ENCODE data around the gene GYG1. TPM values are rescaled to one million over a fixed set of nuclear protein-coding genes. Genes with fewer than 3 reads are reported as not detected.

The GYG1 gene
- total RNA-seq, 1 donor from 2014 or later = 33.6 TPM

DNA sequence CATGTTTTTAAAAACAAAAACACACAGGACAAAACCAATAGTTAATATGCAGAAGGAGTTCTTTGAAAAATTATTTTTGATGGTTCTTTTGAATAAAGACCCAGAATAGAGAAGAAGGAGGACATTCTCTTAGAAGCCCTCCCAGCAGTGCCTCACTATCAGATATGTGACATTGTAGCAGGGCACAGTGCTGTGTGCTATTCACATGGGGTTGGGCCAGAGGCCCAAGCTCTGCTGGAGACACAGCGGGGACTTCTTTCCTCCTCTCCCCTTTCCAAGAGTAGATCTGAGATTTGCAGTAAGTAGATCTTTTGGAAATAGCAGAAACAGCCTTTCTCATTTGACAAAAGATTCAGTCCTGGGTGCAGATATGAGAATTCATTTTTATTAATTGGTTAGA, 6.3 kb downstream of the GYG1 start:
- H3K27ac Mint-ChIP-seq = no peak overlapping the region
- H3K36me3 Mint-ChIP-seq (ENCODE audit: low read depth) = peaks cover 53% of the 10 kb centered on the region
- H3K27me3 Mint-ChIP-seq (ENCODE audit: insufficient read depth) = no peaks in the 10 kb centered on the region
- no peak for DNase-seq (ENCODE audit: low spot score)
- intact Hi-C loops (cut with micrococcal nuclease) = loop anchor here (1.0 kb wide), 1 partner anchor 12 kb away; no protein-coding TSS in a partner anchor
- H3K4me3 Mint-ChIP-seq = no peak overlapping the region
- no peaks in the 10 kb centered on the region for H3K9me3 Mint-ChIP-seq
- H3K4me1 Mint-ChIP-seq (ENCODE audit: low read depth) = peaks cover 63% of the 10 kb centered on the region

DNA sequence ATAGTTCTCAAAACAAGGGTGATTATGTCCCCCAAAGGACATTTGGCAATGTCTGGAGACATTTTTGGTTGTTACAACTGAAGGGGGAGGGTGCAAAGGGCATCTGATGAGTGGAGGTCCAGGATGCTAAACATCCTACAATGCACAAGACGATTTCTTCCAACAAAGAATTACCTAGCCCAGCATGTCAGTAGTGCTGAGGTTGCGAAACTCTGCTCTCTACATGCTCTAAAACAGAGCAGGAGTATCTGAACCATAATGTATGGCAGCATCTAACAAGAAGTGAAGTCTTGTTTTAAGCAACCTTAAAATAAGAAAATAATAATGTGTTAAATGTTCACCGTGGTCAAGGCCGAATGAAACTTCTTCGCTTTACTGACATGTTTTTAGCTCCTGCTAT, 7.0 kb downstream of the GYG1 start:
- Mint-ChIP-seq H3K27me3 (ENCODE audit: insufficient read depth) (no peaks in the 10 kb centered on the region), H3K4me3 (no peak overlapping the region), H3K36me3 (ENCODE audit: low read depth) (peaks cover 53% of the 10 kb centered on the region), H3K9me3 (no peaks in the 10 kb centered on the region), H3K27ac (no peak overlapping the region), H3K4me1 (ENCODE audit: low read depth) (peaks cover 57% of the 10 kb centered on the region)
- intact Hi-C loops (cut with micrococcal nuclease) = loop anchor here (1.0 kb wide), 1 partner anchor 11 kb away; no protein-coding TSS in a partner anchor
- DNase-seq (ENCODE audit: low spot score) = no peak

DNA sequence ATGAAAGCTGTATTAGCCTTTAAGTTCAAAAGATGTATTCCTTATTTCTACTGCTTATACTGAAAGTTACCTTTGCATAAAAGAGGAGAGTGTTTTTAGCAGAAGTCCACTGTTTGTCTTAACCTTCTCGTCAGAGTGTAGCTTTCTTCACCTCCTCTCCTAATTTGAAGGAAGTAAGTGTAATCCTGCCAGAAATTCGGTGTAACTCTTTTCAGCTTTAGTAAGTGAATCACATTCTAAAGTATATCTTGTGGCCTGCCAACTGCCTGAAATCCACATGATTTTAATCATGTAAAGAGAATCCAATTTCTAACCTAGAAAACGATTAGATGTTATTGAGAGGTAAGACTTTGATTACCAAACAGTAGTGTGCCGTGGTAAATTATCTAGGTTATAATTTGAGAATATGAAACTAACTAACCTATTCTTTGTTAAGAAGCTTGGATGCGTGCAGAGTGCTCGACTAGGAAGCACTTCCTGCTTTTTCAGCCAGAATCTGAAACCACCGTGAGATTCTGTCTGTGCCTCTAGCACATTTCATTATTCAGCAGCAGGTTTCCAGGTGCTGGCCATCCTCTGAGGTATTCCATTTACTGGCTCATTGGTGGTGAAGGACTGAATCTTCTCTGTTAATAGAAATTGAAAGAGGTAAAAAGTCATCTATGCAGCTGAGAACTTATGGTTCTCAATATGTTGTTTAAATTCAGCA, 7.5 kb downstream of the GYG1 start:
- H3K27me3 Mint-ChIP-seq (ENCODE audit: insufficient read depth) = no peaks in the 10 kb centered on the region
- DNase-seq (ENCODE audit: low spot score) = no peak
- peak overlapping the region; percentile 26 for H3K4me3 Mint-ChIP-seq
- peaks cover 56% of the 10 kb centered on the region for H3K36me3 Mint-ChIP-seq (ENCODE audit: low read depth)
- intact Hi-C loops (cut with micrococcal nuclease) = loop anchor here (1.0 kb wide), 1 partner anchor 10 kb away; no protein-coding TSS in a partner anchor
- peaks cover 55% of the 10 kb centered on the region for H3K4me1 Mint-ChIP-seq (ENCODE audit: low read depth)
- H3K27ac Mint-ChIP-seq = peak overlapping the region; percentile 46
- H3K9me3 Mint-ChIP-seq = no peaks in the 10 kb centered on the region

DNA sequence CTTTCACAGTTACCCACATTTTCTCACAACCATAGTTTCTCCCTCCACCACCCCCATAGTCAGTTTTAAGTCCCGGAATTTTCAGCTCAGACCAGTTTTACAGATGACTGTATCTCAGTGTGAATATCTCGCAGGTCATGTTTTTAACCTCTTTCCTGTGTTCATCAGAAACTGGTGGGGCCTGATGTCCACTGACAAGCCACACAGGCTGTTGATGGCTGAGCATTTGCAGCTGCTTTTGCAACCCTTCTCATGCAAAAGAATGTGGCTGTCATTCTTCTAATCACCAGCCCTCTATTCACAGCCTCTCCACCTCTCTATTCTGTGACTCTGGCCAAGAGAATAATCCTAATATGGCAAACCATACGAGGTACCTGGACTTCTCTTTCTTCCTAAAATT, 8.5 kb downstream of the GYG1 start:
- no peak overlapping the region for H3K4me3 Mint-ChIP-seq
- H3K4me1 Mint-ChIP-seq (ENCODE audit: low read depth) = peaks cover 59% of the 10 kb centered on the region
- no peak for DNase-seq (ENCODE audit: low spot score)
- H3K36me3 Mint-ChIP-seq (ENCODE audit: low read depth) = peaks cover 57% of the 10 kb centered on the region
- H3K27ac Mint-ChIP-seq = peak overlapping the region; percentile 23
- H3K27me3 Mint-ChIP-seq (ENCODE audit: insufficient read depth) = no peaks in the 10 kb centered on the region
- intact Hi-C loops (cut with micrococcal nuclease) = loop anchor here (1.0 kb wide), 1 partner anchor 8 kb away; no protein-coding TSS in a partner anchor
- H3K9me3 Mint-ChIP-seq = no peaks in the 10 kb centered on the region

DNA sequence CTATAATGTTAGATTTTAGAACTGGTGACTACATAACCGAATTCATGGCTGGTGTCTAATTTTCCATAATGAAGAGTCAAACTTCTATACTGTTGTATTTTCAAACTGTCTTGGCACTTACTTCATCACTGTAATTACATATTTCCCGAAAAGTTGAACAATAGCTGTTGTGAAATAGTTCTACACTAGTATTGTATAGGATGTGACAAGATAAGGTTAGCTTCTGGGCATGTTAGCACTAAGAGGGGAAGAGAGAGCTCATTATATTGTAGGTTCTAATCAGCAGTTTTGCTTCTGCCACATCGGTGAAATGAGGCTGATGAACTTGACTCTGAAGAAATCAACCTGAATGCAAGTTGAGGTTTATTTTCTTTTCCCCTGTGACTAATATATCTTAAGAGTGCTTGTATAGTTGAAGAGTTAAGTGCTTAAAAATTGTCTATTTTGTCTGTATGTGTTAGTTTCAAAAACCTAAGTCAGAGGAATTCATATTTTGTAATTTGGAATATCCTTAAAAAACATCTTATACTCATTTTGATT, 8.9 kb downstream of the GYG1 start:
- Mint-ChIP-seq H3K27me3 (ENCODE audit: insufficient read depth) (no peaks in the 10 kb centered on the region), H3K4me3 (peak overlapping the region; percentile 19), H3K9me3 (no peaks in the 10 kb centered on the region), H3K4me1 (ENCODE audit: low read depth) (peaks cover 58% of the 10 kb centered on the region), H3K27ac (peak overlapping the region; percentile 23), H3K36me3 (ENCODE audit: low read depth) (peaks cover 52% of the 10 kb centered on the region)
- DNase-seq (ENCODE audit: low spot score) = no peak
- intact Hi-C loops (cut with micrococcal nuclease) = loop anchor here (1.0 kb wide), 1 partner anchor 8 kb away; no protein-coding TSS in a partner anchor

DNA sequence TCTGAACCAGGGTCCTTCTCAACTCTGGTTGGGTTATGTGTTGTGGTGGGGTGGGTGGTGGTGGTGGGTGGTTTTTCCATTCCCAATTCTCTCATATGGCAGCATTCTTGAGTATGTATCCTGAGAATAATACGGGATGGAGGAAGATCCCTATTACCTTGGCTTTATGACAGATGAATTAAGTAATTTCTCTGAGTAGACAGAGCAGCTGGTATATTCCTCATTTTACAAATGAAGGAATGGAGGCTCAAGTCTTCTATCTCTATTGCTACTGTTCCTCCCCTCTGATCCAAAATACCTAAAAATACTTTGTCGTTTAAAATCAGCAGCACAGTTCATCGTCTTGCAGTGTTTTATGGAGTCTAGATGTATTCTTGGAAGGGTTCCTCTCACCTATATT, 10.4 kb downstream of the GYG1 start:
- Mint-ChIP-seq H3K36me3 (ENCODE audit: low read depth) (peaks cover 42% of the 10 kb centered on the region), H3K27ac (no peak overlapping the region), H3K4me1 (ENCODE audit: low read depth) (peaks cover 46% of the 10 kb centered on the region), H3K27me3 (ENCODE audit: insufficient read depth) (no peaks in the 10 kb centered on the region), H3K9me3 (no peaks in the 10 kb centered on the region), H3K4me3 (no peak overlapping the region)
- intact Hi-C loops (cut with micrococcal nuclease) = no loop called here
- no peak for DNase-seq (ENCODE audit: low spot score)

DNA sequence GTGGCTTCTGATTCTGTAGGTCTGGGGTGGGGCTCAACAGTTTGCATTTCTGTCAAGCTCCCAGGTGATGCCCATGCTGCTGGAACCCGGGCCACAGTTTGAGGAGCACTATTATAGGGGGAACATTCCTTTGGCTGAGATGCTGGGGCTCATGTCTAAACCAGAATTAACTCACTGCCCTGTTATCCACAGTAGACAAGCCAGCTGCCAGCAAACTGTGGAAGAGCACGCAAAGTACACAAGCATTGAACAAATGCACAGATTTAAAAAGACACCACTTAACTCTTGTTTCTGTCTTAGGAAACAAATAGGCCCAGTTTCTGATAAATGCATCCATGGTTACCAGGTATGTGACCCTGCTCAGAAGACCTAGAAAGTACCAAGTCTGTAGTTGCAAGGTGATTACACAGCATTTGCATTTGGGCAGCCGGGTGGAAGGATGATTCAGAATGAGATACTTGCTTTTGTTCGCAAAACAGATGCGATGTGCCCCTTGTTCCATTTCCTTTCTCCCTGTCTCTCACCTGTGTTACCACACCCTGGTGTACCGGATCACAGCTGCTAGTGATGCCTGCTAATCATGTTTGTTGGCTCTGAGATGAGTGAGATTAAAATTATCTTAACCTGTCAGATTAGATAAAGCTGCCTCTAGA, 12.4 kb downstream of the GYG1 start:
- H3K27ac Mint-ChIP-seq = peak overlapping the region; percentile 40
- peaks cover 41% of the 10 kb centered on the region for H3K4me1 Mint-ChIP-seq (ENCODE audit: low read depth)
- intact Hi-C loops (cut with micrococcal nuclease) = no loop called here
- H3K36me3 Mint-ChIP-seq (ENCODE audit: low read depth) = peaks cover 43% of the 10 kb centered on the region
- no peaks in the 10 kb centered on the region for H3K27me3 Mint-ChIP-seq (ENCODE audit: insufficient read depth)
- DNase-seq (ENCODE audit: low spot score) = no peak
- H3K4me3 Mint-ChIP-seq = no peak overlapping the region
- no peaks in the 10 kb centered on the region for H3K9me3 Mint-ChIP-seq

DNA sequence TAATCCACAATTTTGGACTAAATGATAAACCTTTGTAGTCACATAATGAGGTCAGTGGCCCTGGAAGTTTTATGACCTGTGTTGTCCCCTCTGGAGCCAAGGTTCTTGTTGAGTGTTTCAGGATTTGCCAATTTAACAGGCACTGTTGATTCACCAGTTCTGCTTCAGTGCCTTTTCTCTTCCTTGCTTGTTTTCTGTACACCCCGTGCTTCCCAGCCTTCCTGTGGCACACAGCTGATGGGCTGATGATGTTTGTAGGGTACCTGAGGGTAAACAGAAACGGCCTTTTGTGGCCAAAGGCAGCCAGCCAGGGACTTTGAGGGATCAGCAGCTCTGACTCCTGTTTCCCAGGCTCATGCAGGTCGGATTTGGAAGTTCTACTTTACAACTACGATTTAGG, 13.3 kb downstream of the GYG1 start:
- Mint-ChIP-seq H3K9me3 (no peaks in the 10 kb centered on the region), H3K36me3 (ENCODE audit: low read depth) (peaks cover 43% of the 10 kb centered on the region), H3K4me3 (no peak overlapping the region), H3K4me1 (ENCODE audit: low read depth) (peaks cover 40% of the 10 kb centered on the region), H3K27me3 (ENCODE audit: insufficient read depth) (no peaks in the 10 kb centered on the region), H3K27ac (no peak overlapping the region)
- DNase-seq (ENCODE audit: low spot score) = no peak
- intact Hi-C loops (cut with micrococcal nuclease) = no loop called here

DNA sequence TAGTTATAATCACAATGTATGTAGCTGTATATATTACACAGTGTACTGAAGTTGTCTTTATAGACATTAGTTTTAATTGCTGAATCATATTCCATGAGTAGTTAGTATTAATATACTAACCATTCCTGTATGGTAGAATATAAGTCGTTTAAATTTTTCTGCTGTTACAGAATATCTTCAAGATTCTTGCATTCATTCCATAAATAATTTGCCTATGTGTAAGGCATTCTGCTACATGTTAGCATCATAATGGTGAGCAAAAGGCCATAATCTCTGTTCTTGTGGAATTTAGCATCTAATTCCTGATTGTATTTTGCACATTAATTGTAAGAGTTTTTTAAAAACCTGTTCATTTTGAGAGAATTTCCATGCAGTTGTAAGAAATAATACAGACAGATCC, 14.1 kb downstream of the GYG1 start:
- intact Hi-C loops (cut with micrococcal nuclease) = no loop called here
- H3K4me3 Mint-ChIP-seq = no peak overlapping the region
- peaks cover 41% of the 10 kb centered on the region for H3K36me3 Mint-ChIP-seq (ENCODE audit: low read depth)
- no peak for DNase-seq (ENCODE audit: low spot score)
- no peaks in the 10 kb centered on the region for H3K9me3 Mint-ChIP-seq
- peaks cover 40% of the 10 kb centered on the region for H3K4me1 Mint-ChIP-seq (ENCODE audit: low read depth)
- H3K27ac Mint-ChIP-seq = no peak overlapping the region
- no peaks in the 10 kb centered on the region for H3K27me3 Mint-ChIP-seq (ENCODE audit: insufficient read depth)

DNA sequence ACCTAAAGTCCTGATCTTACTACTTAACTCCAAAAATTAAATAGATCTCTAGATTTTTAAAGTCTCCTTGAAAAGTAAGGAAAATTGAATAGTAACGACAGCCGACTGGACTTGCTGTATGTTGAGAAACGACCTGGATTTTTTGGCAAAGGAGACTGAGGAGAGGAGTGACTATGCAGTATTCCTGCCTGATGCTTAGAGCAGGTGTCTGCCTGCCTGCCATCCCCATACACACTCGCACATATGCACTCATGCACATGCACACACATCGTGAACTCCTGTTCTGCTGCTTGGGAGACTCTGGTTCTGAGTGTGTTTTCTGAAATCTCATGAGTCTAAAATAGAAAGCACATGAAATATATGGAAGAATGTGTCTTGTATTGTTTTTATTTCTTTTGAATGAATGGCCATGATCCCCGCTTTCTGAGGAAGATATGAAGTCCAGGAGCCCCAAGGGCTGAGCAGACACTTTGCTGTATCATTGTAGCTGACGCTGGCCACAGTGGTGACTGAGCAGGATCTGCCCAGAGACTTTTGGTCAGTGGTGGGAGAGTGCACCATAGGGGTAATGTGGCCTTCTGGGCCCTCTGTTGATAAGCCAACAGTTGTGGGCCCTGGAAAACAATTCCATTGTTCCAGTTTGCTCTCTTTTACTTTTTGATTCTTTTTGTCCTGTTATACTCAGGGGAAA, 16.4 kb downstream of the GYG1 start:
- no peak for DNase-seq (ENCODE audit: low spot score)
- H3K4me3 Mint-ChIP-seq = no peak overlapping the region
- intact Hi-C loops (cut with micrococcal nuclease) = no loop called here
- peaks cover 44% of the 10 kb centered on the region for H3K4me1 Mint-ChIP-seq (ENCODE audit: low read depth)
- H3K9me3 Mint-ChIP-seq = no peaks in the 10 kb centered on the region
- peaks cover 45% of the 10 kb centered on the region for H3K36me3 Mint-ChIP-seq (ENCODE audit: low read depth)
- no peak overlapping the region for H3K27ac Mint-ChIP-seq
- H3K27me3 Mint-ChIP-seq (ENCODE audit: insufficient read depth) = no peaks in the 10 kb centered on the region

DNA sequence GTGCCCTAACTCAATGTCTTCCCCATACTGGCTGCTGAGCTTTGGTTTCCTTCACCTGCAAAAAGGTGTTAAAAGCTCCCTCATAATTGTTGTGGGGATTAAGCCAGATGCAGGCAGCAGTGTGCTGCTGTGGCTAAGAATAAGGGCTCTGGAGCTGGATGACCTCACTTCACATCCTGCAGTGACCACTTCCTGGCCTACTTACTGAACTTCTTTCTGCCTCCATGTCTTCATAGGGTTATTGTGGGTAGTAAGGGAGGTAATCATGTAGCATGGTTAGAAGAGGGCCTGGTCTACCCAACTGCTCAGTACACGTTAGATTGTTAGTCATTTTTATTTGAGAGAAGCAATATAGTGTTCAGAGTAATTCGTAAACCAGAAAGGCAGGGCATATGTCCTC, 18.4 kb downstream of the GYG1 start:
- intact Hi-C loops (cut with micrococcal nuclease) = loop anchor here (1.0 kb wide), 3 partner anchors 11 to 34 kb away; partner anchors contain the start of gene GYG1
- peak; percentile 47 for DNase-seq (ENCODE audit: low spot score)
- H3K27me3 Mint-ChIP-seq (ENCODE audit: insufficient read depth) = no peaks in the 10 kb centered on the region
- H3K9me3 Mint-ChIP-seq = no peaks in the 10 kb centered on the region
- peaks cover 48% of the 10 kb centered on the region for H3K36me3 Mint-ChIP-seq (ENCODE audit: low read depth)
- H3K4me1 Mint-ChIP-seq (ENCODE audit: low read depth) = peaks cover 36% of the 10 kb centered on the region
- H3K27ac Mint-ChIP-seq = peak overlapping the region; percentile 71
- H3K4me3 Mint-ChIP-seq = no peak overlapping the region

DNA sequence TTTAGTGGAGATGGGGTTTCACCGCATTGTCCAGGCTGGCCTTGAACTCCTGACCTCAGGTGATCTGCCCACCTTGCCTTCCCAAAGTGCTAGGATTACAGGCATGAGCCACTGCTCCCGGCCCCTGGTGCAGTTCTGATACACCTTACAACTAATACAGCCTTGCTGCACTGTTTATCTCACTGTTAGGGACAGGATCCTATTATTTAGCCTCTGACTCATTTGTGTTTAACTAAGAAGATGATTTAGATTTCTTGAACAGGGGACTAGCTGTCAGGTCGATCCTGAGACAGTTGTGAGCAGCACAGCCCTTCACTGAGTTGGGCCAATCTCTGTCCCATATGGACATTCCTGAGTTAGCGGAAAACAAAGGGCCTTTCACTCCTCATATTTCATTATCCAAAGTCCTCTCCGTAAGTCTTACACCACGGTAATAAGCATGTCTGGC, 19.2 kb downstream of the GYG1 start:
- DNase-seq (ENCODE audit: low spot score) = no peak
- peak overlapping the region; percentile 46 for H3K27ac Mint-ChIP-seq
- no peaks in the 10 kb centered on the region for H3K27me3 Mint-ChIP-seq (ENCODE audit: insufficient read depth)
- no peak overlapping the region for H3K4me3 Mint-ChIP-seq
- intact Hi-C loops (cut with micrococcal nuclease) = no loop called here
- H3K9me3 Mint-ChIP-seq = no peaks in the 10 kb centered on the region
- H3K36me3 Mint-ChIP-seq (ENCODE audit: low read depth) = peaks cover 55% of the 10 kb centered on the region
- H3K4me1 Mint-ChIP-seq (ENCODE audit: low read depth) = peaks cover 43% of the 10 kb centered on the region
